Iris pigment epithelial cell (primary cell): ENCODE measurements around the gene RPS18.

ENCODE experiments used
- DNase-seq: peaks from one replicate; pipeline ENCODE4 v3.0.0-alpha.2; 2011; ENCODE audit warnings: low read depth

The RPS18 gene

DNA sequence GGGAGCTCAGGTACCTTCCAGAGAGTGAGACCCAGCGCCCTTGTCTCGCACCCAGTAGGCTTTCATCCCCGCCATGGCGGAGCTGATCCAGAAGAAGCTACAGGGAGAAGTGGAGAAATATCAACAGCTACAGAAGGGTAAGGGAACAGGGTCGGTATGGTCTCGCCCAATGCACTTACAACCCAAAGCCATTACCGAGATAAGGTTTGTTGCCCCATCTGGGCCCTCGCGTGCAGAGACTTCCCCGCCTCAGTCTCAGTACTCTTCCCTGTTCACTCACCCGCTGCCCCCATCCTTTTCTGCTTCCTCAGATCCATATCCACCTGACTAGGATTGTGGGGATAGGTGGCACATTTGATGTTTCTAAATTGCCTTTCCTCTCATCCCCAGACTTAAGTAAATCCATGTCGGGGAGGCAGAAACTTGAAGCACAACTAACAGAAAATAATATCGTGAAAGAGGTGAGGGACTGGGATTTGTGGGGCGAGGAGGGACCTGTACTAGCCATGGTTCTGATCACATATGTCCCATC, 18.0 kb downstream of the RPS18 start:
- DNase-seq = no peak

DNA sequence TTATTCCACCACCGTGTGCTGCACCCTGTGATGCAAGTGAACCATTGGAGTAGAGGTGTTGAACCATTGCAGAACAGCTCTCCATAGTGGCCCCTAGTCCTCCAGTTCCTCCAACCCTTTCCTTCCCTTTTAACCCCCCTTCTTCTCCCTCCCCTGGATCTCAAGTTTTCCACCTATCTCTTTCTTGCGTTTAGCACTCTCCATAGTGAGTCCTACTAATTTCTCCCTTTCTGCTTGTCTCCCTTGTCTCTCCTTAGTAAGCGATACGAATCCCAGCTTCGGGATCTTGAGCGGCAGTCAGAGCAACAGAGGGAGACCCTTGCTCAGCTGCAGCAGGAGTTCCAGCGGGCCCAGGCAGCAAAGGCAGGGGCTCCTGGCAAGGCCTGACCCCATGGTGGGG, 18.6 kb downstream of the RPS18 start:
- DNase-seq = no peak

DNA sequence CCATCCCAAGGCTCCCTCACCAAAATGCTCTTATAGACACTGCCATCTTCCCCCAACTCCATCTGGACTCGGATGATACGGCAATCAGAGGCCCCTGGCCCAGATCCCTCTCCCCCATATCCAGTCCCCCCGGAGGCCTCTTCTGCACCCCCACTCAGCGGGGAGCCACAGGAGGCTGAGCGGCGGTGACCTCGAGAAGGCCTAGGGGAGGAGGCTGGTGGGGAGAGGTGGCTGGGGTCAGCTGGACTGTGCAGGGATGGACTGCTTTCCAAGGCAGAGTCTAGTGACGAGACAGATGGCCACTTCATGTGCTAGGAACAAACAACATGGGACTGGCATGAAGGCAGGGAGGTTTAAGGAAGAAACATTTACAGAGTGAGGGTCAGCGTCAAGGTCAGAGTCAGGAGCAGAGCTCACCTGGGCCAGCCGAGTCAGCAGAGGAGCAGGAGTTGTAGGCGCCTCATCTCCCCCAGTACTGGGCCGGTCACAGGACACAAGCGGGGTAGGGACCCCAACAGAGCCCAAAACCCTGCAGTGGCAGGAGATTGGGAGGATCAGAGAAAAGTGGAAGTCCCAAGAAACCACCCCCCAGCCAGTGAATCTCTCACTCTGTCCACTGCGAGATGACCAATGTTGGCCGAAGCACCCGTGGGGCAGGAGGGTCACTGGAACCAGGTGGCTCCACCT, 21.3 kb downstream of the RPS18 start:
- DNase-seq = no peak

DNA sequence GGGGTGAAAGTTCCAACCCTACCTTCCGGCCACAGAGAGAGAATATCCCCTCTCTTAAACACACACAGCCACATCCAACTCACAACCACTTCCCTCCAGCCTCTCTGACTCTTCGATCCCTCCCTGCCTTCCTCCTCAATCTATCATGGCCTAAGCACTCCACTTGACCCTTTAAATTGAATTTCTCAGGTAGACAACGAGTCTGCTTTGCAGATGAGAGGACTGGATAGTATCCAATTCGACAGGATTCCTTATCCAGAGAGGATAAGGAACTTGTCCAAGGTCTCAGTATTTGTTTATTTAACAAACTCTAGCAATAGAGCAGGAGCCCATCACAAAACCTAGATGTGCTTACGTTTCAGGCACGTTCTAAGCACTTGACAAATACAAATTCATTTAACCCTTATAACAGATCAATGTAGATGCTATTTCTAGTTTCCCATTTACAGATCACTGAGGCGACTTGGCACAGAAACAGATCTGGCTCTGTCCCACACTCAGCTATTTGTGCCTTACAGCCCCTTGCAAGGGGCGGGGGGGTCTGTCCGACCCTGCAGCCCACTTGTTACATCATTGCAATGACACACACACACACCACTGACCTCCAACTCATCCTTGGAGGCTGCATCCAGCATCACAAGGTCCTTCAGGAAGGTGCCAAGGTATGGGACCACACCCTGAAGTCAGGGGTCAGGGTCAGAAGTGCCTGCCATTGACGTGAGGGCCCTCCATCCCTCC, 22.4 kb downstream of the RPS18 start:
- DNase-seq = no peak

DNA sequence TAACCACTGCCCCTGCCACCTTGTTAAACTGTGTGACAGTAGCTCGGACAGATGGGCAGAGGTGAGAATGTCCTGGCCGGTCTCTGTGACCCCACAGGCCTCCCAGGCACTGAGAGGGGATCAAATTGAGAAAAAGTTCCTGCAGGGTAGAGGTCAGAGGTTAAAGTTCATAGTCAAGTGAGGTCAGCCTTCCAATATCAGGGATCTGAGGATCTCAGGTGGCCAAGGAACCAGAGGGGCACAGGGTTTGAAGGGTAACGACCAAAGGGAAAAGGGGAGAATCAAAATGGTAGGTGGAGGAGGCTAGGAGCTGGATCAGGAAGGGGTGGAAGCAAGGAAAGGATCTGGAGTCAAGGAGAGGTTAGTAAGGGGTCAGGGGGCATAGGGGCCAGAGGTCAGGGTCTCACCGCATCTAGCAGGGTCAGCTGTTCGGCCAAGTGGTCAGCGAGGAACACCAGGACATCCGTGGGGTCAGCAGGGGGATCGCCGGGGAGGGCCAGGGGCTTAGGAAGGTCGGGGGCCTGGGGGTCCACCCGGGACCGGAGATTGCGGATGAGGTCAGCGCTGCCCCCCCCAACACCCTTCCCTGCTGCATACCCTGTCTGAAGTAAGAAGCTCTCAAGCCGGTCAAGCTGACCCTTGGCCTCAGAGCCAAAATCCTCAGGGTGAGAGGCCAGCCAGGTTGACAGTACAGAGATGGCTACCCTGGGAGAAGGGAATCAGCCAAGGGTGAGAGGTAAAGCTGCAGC, 23.9 kb downstream of the RPS18 start:
- DNase-seq = no peak

GRCh38 chr6:33296797-33297405, 25.0 kb downstream of the RPS18 start:
- no peak for DNase-seq

- no peak for DNase-seq
Measured at GRCh38 chr6:33297406-33297955, 25.6 kb downstream of the RPS18 start.

DNA sequence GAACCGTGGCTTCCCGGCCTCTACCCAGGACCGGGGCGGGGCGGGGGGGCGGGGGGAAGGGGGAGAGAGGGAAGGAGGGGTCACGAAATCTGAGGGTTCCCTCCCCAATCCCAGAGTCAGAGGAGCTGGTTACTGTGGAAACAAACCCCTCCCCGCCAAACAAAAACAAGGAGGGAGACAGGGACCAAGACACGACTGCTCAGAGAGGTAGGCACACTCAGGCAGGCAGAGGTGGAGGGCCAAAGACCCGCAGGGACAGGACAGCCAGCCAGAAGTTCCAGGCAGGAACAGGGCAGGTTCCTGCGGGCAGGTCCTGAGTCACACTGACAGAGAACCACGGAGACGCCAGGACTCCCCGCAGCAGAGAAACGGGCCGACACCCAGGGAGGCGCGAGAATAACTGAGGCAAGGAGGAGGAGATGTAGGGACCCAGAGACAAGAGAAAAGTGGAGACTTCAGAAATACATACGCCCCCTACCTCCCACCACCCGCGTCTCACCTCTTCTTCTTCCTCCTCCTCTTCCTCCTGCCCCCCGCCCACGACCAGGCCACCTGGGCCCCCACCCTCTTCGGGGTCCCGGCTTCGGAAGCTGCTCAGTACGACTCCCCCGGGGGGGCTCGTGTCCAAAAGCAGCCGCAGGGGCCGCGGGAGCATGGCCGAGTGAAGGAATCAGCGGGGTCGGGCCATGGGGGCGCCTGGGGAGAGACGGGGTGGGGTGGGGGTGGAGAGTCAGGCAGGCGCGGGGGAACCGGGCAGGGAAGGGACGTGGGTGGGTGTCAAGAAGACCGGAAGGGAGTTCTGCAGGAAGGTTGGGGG, 26.3 kb downstream of the RPS18 start:
- DNase-seq = peak; percentile 81

DNA sequence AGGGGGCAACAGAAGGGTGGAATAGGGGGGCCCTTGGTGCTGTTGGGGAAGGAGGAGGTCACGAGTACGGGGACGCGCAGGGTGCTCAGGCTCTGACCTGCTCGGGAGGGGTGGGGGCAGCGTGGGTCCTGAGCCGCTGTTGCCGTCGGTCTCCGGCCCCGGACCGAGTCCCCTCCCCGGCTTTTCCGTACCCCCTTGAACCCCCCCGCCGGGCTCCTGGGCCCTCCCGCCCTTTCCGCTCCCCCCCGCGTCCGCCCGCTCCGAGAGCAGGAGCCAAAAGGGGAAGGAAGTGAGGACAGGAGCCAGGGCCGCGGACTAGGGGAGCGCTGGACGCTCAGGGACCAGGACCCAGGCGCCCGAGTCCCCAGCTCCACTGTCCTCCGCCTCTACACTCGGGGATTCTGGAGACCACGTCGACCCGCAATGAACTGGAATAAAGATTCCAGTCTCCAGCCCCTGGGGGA, 26.9 kb downstream of the RPS18 start, which contains the start of gene RGL2:
RGL2 (minus strand) TSS at position 170 of the 464 bp plus-strand sequence. CDS start 332 bp downstream, outside the sequence.
- DNase-seq = peak; percentile 53

DNA sequence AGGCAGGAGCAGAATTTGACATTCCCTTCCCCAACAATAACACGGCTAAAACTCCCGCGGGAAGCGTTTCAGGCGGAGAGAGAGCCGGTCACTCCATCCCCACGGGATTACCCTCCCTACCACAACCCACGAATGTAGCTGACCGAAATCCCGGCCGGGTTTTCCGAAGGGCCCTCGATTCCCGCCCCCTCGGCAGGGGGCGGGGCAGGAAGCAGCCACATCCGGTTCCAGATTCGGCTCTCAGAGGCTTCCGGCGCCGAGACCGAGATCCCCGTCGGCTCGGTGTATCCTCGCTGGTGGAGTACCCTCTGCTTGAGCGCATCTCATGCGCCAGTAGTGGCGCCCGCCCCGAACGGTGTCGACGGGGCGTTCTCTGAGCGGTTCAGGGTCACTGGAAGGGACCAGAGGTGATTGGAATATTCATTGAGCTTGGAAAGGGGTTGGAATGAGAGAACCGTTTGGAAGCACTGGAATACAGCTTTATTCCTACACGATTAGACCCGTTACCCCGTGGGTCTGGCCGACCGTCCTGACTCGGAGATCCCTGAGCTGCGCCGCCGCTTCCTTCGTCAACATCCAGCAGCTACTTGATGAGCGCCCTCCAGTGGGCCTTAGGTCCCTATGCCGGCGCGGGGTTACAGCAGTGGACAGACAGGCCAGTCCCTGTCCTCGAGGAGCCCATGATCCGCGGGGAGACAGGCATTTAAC, 27.5 kb downstream of the RPS18 start:
- peak; percentile 93 for DNase-seq

DNA sequence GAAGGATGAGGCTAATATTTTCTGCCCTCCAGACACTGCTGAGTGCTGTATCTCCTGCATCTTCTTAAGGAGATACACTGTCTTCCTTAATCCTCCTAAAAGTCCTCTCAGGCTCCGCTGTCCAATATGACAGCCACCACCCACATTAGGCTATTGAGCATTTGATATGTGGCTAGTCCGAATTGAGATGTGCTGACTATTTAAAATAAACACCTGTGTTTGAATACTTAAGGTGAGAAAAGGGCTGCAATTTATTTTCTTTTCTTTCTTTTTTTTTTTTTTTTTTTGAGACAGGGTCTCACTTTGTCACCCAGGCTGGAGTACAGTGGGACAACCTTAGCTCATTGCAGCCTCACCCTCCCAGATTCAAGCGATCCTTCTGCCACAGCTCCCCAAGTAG, 30.0 kb downstream of the RPS18 start:
- DNase-seq = no peak

- DNase-seq = no peak
Measured at GRCh38 chr6:33304216-33304615, 32.3 kb downstream of the RPS18 start.

DNA sequence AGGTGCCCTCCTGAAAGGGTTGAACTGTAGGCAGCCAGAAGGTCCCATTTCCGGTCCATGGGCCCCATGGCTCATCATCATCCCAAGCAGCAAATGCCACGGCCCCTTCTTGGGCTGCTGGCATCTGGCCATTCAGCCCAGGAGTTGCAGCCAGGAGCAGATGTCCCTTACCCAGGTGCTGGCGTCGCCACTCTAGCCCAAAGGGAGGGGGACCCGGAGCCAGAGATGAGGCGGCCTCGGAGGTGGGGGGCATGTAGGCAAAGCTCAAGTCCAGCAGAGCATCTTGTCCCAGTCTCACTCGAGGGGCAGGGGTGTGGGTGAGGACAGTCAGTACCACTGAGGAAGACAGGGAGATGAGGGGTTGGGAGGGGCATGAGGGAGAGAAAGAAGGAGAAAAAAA, 33.2 kb downstream of the RPS18 start:
- DNase-seq = no peak

DNA sequence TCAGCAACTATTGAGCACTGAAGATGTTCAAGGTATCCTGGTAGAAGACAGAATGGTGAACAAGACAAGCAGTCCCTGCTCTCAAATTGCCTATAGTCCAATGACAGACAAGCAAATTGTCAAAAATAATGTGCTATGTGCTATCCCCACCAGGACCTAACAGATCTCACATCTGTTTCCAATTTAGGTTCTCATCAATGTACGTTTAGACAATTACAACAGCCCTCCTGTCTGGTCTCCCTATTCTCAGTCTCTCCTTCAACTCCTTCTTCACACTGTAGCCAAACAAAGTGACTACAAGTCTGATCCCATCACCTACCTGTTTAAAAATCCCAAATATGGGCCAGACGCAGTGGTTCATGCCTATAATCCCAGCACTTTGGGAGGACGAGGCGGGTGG, 34.5 kb downstream of the RPS18 start:
- no peak for DNase-seq

GRCh38 chr6:33312361-33313104, 40.7 kb downstream of the RPS18 start:
- DNase-seq = peak; percentile 87

DNA sequence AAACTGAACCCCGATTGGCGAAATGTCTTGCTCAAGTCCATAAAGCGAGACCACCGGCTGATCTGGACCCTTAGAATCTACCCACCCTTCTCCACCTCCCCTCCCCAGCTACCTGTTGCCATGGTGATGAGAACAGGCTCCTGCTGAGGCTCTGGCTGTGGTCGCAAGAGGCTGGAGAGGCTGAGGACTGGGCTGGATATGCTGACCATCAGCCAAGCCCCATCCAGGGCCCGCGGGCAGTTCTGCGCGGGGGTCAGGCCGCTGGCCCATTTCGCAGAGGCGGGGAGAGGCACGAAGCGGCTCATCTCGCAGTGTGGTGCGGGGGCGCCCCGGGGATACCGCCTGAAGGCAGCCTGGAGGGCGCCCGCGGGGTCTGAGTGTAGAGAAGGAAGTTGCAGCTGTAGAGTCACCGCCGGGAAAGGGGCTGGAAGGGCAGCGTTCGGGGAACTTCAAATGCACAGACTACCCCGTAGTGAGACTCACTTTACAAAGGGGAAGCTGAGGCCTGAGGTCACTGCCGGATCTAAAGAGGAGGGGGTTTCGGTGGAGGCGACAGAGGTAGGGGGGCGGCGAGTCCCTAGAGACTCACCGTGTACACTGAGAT, 41.3 kb downstream of the RPS18 start:
- DNase-seq = peak; percentile 42

DNA sequence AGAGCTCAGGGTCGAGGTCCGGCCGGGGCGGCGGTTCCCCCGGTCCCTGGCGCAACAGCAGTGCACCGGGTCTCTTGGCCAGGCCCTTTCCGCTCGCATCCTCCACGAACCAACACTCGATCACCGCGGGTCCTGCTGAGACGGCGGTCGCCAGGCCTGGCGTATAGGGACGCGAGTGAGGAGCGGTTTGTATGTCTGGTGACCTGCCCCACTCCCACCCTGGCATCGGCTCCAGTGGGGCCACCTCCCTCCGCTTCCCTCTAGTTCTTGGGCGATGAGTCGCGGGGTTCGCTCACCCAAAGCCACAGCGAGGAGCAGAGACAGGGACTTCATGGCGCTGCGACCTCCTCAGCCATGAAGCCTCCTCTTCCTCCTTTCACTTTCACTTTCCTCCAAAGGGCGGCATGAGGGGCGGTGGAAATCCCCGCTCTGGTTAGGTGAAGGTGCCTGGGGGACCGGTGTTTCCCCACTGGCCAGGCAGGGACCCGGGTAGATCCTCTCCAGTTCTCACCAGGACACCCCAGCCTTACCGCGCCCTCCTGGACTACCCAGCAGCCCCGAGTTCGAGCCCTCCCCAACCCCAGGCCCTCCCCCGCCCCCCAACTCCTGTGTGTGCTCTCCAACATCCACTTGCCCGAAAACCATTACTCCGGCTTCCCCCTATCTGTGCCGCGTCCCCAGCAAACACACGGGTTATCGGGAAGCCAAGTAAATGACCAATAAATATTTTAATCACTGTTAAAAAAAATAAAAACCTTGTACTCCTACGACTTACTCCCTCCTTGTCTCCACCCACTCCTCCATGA, 42.0 kb downstream of the RPS18 start, which contains the start of gene TAPBP:
TAPBP (minus strand) TSS at position 370 of the 806 bp plus-strand sequence; CDS start at position 333, 37 bp downstream.
- DNase-seq = peak; percentile 79

DNA sequence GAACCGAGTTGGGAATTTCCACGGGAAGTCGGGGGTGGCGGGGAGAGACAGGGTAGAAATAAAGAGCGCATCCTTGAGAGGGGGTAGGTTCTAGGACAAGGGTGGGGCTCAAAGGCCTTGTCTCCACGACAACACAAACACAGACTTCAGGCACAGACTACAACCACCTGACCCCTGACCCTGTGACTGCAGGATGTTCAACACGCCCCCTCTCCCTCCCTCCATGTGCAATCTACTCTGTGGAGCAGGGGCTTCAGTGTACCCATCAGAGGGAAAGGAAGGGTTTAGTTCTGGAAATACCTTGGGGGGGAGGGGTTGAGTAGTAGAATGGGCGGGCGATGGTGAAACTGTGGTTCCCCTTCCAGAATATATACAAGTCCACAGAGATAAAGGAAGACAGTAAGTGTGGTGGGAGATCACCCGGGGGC, 42.7 kb downstream of the RPS18 start:
- peak; percentile 81 for DNase-seq
